Measurements from ENCODE around the gene MST1. TPM values are rescaled to one million over a fixed set of nuclear protein-coding genes. Genes with fewer than 3 reads are reported as not detected.

Gene MST1
- 9.3 and 10.9 TPM in 2 replicates for total RNA-seq

- intact Hi-C loops (cut with micrococcal nuclease) = loop anchor here (1.0 kb wide), 3 partner anchors 15 to 97 kb away; partner anchors contain the start of genes AMIGO3, APEH and IP6K1
These were observed at the start of gene MST1, which contains the start of gene RNF123 for GRCh38 chr3:49689046-49689907. Gene MST1 (minus strand): TSS chr3:49689474. CDS start chr3:49688691, 783 bp downstream. Gene RNF123 (plus strand): TSS chr3:49689557. CDS start chr3:49691166, 1,609 bp downstream.

GRCh38 chr3:49738067-49738713 lies 48.9 kb upstream of the MST1 start:
- intact Hi-C loops (cut with micrococcal nuclease) = no loop called here

- intact Hi-C loops (cut with micrococcal nuclease) = no loop called here
These were observed 45.5 kb upstream of the MST1 start for GRCh38 chr3:49734752-49735151.

- intact Hi-C loops (cut with micrococcal nuclease) = no loop called here
These were observed 44.3 kb upstream of the MST1 start for GRCh38 chr3:49733551-49733950.

- intact Hi-C loops (cut with micrococcal nuclease) = no loop called here
These were observed 43.3 kb upstream of the MST1 start for GRCh38 chr3:49732597-49732996.

- intact Hi-C loops (cut with micrococcal nuclease) = no loop called here
These were observed 40.8 kb upstream of the MST1 start for GRCh38 chr3:49729966-49730609.

GRCh38 chr3:49727924-49728361 lies 38.7 kb upstream of the MST1 start:
- intact Hi-C loops (cut with micrococcal nuclease) = no loop called here

- intact Hi-C loops (cut with micrococcal nuclease) = no loop called here
These were observed 38.1 kb upstream of the MST1 start for GRCh38 chr3:49727154-49727923.

GRCh38 chr3:49725906-49726681 lies 36.8 kb upstream of the MST1 start:
- intact Hi-C loops (cut with micrococcal nuclease) = no loop called here

- intact Hi-C loops (cut with micrococcal nuclease) = loop anchor here (1.0 to 5.0 kb wide), 9 partner anchors 50 to 702 kb away; partner anchors contain the start of genes APEH, GNAI2, IP6K1 and MST1R
These were observed 35.3 kb upstream of the MST1 start for GRCh38 chr3:49724586-49724985.

GRCh38 chr3:49723628-49724551 lies 34.6 kb upstream of the MST1 start, which contains the start of gene GMPPB:
Gene GMPPB (minus strand): TSS chr3:49723951. CDS start chr3:49723726, 225 bp downstream.
- intact Hi-C loops (cut with micrococcal nuclease) = loop anchor here (1.0 to 5.0 kb wide), 10 partner anchors 50 to 702 kb away; partner anchors contain the start of genes APEH, GNAI2, IP6K1 and MST1R

GRCh38 chr3:49723296-49723627 lies 34.0 kb upstream of the MST1 start:
- intact Hi-C loops (cut with micrococcal nuclease) = loop anchor here (1.0 to 5.0 kb wide), 5 partner anchors 179 to 701 kb away; partner anchors contain the start of genes GNAI2, MST1R, NDUFAF3 and QRICH1

- intact Hi-C loops (cut with micrococcal nuclease) = loop anchor here (1.0 to 5.0 kb wide), 5 partner anchors 179 to 701 kb away; partner anchors contain the start of genes GNAI2, MST1R, NDUFAF3 and QRICH1
These were observed 33.6 kb upstream of the MST1 start for GRCh38 chr3:49722896-49723295.

GRCh38 chr3:49721896-49722781 lies 32.9 kb upstream of the MST1 start:
- intact Hi-C loops (cut with micrococcal nuclease) = loop anchor here (5.0 kb wide), 4 partner anchors 180 to 700 kb away; partner anchors contain the start of genes GNAI2, MST1R, NDUFAF3 and QRICH1

- intact Hi-C loops (cut with micrococcal nuclease) = loop anchor here (5.0 kb wide), 4 partner anchors 181 to 699 kb away; partner anchors contain the start of genes GNAI2, MST1R, NDUFAF3 and QRICH1
These were observed 32.3 kb upstream of the MST1 start for GRCh38 chr3:49721596-49721895.

GRCh38 chr3:49720855-49721595 lies 31.8 kb upstream of the MST1 start:
- intact Hi-C loops (cut with micrococcal nuclease) = loop anchor here (5.0 kb wide), 4 partner anchors 181 to 699 kb away; partner anchors contain the start of genes GNAI2, MST1R, NDUFAF3 and QRICH1

Data from T-helper 1 cell treated with Interleukin-12 subunit alpha and Interleukin-12 subunit beta and Interleukin-4 antibody, amounts not matched to agents 30 ng/mL and 1 ng/mL, for 36 hours (primary cell).